Small intestine (tissue), 7 donors: Measurements from ENCODE around the gene GPR25. TPM values are rescaled to one million over a fixed set of nuclear protein-coding genes. Genes with fewer than 3 reads are reported as not detected.
A peak's percentile ranks its signal among the peaks of the same experiment; 100 is the strongest.
"Not testable (repeated sequence)": the region's sequence is repeated elsewhere in the genome, so short reads cannot be mapped to it uniquely, and the experiment has no call there.

ENCODE experiments used
- DNase-seq, 2 donors: peaks; one replicate each; pipeline versions ENCODE4 v3.0.0 to v3.0.0-alpha.2; 2013
- FAIRE-seq: peaks from 2 replicates; lab custom pipeline; 2012; peaks lifted over from hg19 to GRCh38; lab: Jason Lieb, UNC
- H3K27ac ChIP-seq, 3 donors: one replicate each; pipeline ENCODE4 v1.5.1; 2013; ENCODE audit warnings: low read length in 2 of 3, mild to moderate bottlenecking in 2 of 3, control low read depth in 1 of 3, inconsistent platforms in 1 of 3, low read depth in 1 of 3, moderate library complexity in 1 of 3
- H3K27me3 ChIP-seq, 3 donors: one replicate each; pipeline ENCODE4 v1.6.1; 2013; ENCODE audit warnings: low read length in 3 of 3, inconsistent platforms in 1 of 3; ENCODE audit not compliant: control insufficient read depth in 3 of 3, insufficient read depth in 3 of 3
- H3K36me3 ChIP-seq, 3 donors: one replicate each; pipeline ENCODE4 v1.6.1; 2013; ENCODE audit warnings: low read length in 3 of 3, inconsistent platforms in 1 of 3, low read depth in 1 of 3, mild to moderate bottlenecking in 1 of 3, moderate library complexity in 1 of 3; ENCODE audit not compliant: control insufficient read depth in 3 of 3, insufficient read depth in 2 of 3
- H3K4me1 ChIP-seq, 3 donors: one replicate each; pipeline ENCODE4 v1.6.1; 2013; ENCODE audit warnings: low read length in 2 of 3, inconsistent platforms in 1 of 3, low read depth in 1 of 3, mild to moderate bottlenecking in 1 of 3, moderate library complexity in 1 of 3; ENCODE audit not compliant: control insufficient read depth in 3 of 3, insufficient read depth in 2 of 3
- H3K4me3 ChIP-seq, 3 donors: one replicate each; pipeline ENCODE4 v1.5.1; 2013; ENCODE audit warnings: low read length in 3 of 3, control low read depth in 1 of 3, inconsistent platforms in 1 of 3, low read depth in 1 of 3, mild to moderate bottlenecking in 1 of 3, moderate library complexity in 1 of 3
- H3K9me3 ChIP-seq, 2 donors: one replicate each; pipeline ENCODE4 v1.6.1; 2013; ENCODE audit warnings: low read depth in 1 of 2, low read length in 1 of 2; ENCODE audit not compliant: control insufficient read depth in 2 of 2, insufficient read depth in 1 of 2
- WGBS, 3 donors: extraction: QIAGEN DNeasy Blood & Tissue Kit; methylation state at CpG; one replicate each; pipeline ENCODE4 v1.1.7; 2013; 5-methylcytosine and 5-hydroxymethylcytosine counted together
- polyA plus RNA-seq, 4 donors: library from polyadenylated mRNA; stranded (reverse) in 3 of 4; unstranded in 1 of 4; fragments of 200-250 nt in 3 of 4; fragments of 120-200 nt in 1 of 4; gene quantifications; one replicate each; pipeline versions ENCODE4 v1.2.1 to v1.2.3, GENCODE V29; 2013
- donor health status: healthy with polysubstance abuse.
- donor health status: control.
- donor health status: control.
- donor health status: Bipolar disorder and iron deficiency.
- donor health status: healthy.

GPR25 gene
- polyA plus RNA-seq, 4 donors: 0.07 to 0.10 TPM; not detected in 2

DNA sequence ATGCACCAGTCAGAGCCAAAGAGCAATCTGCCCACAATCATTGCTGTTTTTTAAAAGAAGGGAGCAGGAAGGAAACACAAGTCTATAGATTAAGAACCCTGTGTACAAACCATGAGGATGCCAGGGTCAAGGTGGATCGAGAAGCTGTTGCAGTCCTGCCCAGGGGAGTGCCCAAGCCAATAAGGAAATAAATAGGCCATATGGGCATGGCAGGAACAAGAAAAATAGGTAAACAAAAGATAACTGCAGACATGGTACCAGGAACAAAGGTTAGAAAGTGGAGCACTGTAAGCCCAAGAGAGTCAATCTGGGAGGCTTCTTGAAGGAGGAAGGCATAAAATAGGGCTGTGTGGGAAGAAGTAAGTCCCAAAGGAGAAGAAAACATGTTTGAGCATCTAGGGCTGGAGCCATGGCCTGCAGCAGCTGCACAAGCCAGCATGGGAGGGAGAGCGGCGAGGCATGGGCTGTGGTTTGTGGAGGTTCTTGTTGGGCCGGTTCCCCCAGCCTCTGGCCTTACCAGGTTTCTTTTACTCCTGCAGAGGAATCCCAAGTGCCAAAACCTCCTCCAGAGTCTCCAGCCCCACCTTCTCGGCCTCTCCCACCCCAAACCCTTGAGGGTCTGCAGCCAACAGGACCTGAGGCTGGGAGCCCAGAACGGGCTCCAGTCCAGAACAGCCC is 35.5 kb downstream of the GPR25 start:
- WGBS, 3 donors: 46 to 74% (median 49%) methylated on average over 6 of the region's 6 CpGs
- DNase-seq: peak; percentile 41 to 97
- peak overlapping the region; percentile 42 to 95 (median 89) for H3K27ac ChIP-seq
- H3K36me3 ChIP-seq: peaks cover 4 to 83% (median 18%) of the 10 kb centered on the region in 3 donors
- peak overlapping the region in 1 of 3 donors; percentile 41 for H3K4me3 ChIP-seq
- FAIRE-seq: peak; percentile 15
- H3K27me3 ChIP-seq: no peaks in the 10 kb centered on the region
- H3K4me1 ChIP-seq: peaks cover 10 to 36% (median 11%) of the 10 kb centered on the region in 3 donors
- H3K9me3 ChIP-seq: no peaks in the 10 kb centered on the region

DNA sequence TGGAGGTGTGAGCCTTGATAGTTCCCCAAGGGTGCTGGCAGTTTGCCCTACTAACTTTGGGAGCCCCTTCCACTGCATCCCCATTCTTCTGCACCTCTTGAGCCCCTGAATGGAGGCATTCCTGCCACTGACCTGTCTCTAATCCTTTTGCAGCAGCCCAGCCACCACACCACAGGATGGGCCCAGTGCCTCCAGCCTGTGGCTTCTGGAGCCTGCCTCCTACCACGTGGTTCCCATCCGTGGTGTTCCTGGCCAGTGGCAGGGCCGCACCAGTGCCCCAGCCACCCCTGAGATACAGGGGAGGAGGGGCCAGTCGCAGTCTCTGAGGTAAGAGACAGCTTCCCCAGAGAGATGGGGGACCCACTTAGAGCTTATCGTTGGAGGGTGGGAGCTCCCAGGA is 36.3 kb downstream of the GPR25 start:
- Histone ChIP-seq H3K9me3 (no peaks in the 10 kb centered on the region), H3K27me3 (no peaks in the 10 kb centered on the region), H3K4me1 (peaks cover 11 to 36% (median 11%) of the 10 kb centered on the region in 3 donors), H3K36me3 (peaks cover 4 to 82% (median 19%) of the 10 kb centered on the region in 3 donors), H3K4me3 (no peak overlapping the region), H3K27ac (peak overlapping the region; percentile 18 to 95 (median 89))
- WGBS, 3 donors: 65 to 88% (median 72%) methylated on average over 5 of the region's 5 CpGs
- DNase-seq (no peak), FAIRE-seq (no peak)

DNA sequence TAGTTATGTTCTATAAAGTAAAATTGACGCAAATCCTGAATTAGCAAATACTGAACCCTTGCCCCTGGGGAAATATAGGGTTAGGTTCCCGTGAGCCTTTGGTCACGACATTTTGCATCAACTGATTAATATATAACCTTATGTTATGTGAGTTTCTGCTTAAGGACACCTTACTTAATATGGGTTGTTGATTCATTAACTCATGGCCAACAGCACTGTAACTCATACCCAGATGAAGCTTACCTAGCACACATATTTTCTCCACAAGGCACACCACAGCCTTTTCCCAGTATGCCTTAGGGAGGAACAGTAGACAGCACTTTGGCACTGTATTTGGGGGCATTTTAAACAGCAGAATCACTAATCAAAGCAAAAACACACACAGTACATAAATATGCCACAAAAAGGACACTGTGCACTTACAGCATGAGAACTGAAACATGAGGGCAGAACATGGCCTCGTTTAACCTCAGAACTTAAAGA is 37.0 kb downstream of the GPR25 start:
- Histone ChIP-seq H3K36me3 (peaks cover 4 to 78% (median 19%) of the 10 kb centered on the region in 3 donors), H3K4me1 (peaks cover 11 to 36% (median 11%) of the 10 kb centered on the region in 3 donors), H3K9me3 (no peaks in the 10 kb centered on the region), H3K4me3 (no peak overlapping the region), H3K27me3 (no peaks in the 10 kb centered on the region), H3K27ac (no peak overlapping the region)
- FAIRE-seq (no peak), DNase-seq (peak in 1 of 2 donors; percentile 49)
- 36 to 59% (median 46%) methylated on average over 4 of the region's 4 CpGs for WGBS, 3 donors

DNA sequence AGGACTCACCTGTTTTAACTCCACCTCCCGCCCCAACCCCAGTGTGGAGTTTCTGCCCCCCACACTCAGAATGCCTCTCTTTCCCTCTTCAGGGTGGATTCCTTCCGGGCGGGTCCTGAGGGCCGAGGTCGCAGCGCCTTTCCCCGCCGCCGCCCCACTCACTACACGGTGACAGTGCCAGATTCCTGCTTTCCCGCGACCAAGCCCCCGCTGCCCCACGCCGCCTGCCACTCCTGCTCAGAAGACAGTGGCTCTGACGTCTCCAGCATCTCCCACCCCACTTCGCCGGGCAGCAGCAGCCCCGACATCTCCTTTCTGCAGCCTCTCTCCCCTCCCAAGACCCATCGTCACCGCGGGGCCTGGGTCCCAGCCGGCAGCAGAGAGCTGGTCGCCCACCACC is 38.6 kb downstream of the GPR25 start:
- Histone ChIP-seq H3K9me3 (no peaks in the 10 kb centered on the region), H3K27me3 (no peaks in the 10 kb centered on the region), H3K36me3 (peaks cover 4 to 75% (median 19%) of the 10 kb centered on the region in 3 donors), H3K4me3 (no peak overlapping the region), H3K27ac (no peak overlapping the region), H3K4me1 (peaks cover 6 to 41% (median 7%) of the 10 kb centered on the region in 3 donors)
- 84 to 91% (median 91%) methylated on average over 18 to 24 of the region's 24 CpGs for whole genome bisulfite sequencing, 3 donors
- FAIRE-seq (no peak), DNase-seq (no peak)

DNA sequence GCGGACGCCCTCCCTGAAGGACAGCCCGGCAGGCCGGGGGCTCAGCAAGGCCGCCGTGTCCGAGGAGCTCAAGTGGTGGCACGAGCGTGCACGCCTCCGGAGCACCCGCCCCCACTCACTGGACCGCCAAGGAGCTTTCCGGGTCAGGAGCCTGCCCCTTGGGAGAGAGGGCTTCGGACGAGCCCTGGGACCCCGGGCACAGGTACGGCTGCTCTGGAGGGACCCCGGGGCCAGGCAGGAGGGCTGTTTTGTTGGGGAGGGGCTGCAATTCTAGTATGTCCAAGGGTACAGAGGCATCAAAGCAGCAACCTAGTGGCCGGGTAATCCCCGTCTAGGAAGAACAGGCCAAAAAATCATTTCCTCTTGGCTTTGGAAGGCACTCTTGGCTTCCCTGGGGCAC is 39.2 kb downstream of the GPR25 start:
- DNase-seq, H3K9me3 ChIP-seq, FAIRE-seq, H3K27me3 ChIP-seq, H3K4me3 ChIP-seq: not testable (repeated sequence)
- 75 to 87% (median 76%) methylated on average over 5 to 19 of the region's 21 CpGs for WGBS, 3 donors
- Histone ChIP-seq H3K36me3 (peaks cover 4 to 69% (median 19%) of the 10 kb centered on the region in 3 donors), H3K27ac (peak overlapping the region in 1 of 3 donors; percentile 72), H3K4me1 (peaks cover 4 to 37% (median 7%) of the 10 kb centered on the region in 3 donors)

DNA sequence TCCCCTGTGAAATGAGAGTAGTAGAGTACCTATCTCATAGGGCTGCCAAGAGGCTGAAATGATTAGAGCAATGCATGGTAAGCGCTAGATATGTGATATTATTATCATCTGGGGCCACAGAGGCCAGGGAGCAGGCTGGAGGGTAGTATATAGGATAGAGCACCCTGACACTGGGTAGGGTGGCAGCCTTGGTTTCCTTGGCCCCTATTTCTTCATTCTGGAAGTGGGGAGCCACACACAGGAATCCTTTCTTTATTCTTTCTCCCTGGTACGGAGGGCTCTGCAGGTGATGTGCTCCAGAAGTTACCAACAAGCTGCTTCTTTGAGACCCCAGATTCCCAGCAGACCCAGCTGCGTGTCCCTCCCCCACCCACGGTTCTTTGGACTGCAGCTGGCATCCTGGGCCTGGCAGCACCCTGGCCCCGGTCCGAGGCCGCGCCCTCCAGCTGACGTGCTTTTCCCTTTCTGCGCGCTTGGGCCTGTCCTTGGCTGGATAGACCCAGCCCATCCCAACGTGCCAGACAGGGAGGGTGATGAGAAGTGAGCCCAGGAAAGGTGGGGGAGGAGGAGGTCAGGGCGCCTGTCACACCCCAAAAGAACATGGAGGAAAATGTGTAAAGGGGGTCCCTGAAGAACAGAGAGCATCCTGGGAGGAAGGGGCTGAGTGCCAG is 40.1 kb downstream of the GPR25 start:
- FAIRE-seq: no peak
- peaks cover 4 to 62% (median 19%) of the 10 kb centered on the region in 3 donors for H3K36me3 ChIP-seq

DNA sequence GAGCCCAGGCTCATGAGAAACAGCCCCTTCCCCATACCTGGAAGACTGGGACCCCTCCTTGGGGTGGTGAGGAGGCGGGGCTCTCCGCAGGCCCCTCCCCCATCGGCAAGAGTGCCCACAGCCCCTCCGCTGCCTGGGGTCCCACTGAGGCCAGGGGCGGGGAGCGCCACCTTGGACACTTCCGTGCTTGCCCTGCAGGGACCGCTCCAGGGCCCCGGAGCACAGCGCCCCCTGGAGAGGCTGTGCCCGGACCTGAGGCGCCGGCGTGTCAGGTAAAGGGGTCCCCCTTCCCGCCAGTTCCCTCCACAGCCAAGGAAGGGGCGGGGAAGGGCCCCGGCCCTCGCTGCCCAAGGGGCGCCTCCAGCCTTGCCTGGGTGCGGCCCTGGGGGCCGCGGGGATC is 43.4 kb downstream of the GPR25 start:
- Histone ChIP-seq H3K27me3 (no peaks in the 10 kb centered on the region), H3K27ac (peak overlapping the region in 1 of 3 donors; percentile 39), H3K4me1 (peaks cover 0 to 13% (median 3%) of the 10 kb centered on the region in 3 donors), H3K9me3 (no peaks in the 10 kb centered on the region), H3K36me3 (peaks cover 2 to 38% (median 9%) of the 10 kb centered on the region in 3 donors), H3K4me3 (no peak overlapping the region)
- peak in 1 of 2 donors; percentile 53 for DNase-seq
- 56 to 80% (median 71%) methylated on average over 17 to 22 of the region's 22 CpGs for WGBS, 3 donors
- no peak for FAIRE-seq

More for the DNA sequence above, 40.1 kb downstream of the GPR25 start:
- H3K9me3 ChIP-seq: no peaks in the 10 kb centered on the region
- peak overlapping the region in 2 of 3 donors; percentile 13 to 72 for H3K27ac ChIP-seq
- peak in 1 of 2 donors; percentile 91 for DNase-seq
- peaks cover 4 to 35% (median 7%) of the 10 kb centered on the region in 3 donors for H3K4me1 ChIP-seq
- H3K4me3 ChIP-seq: no peak overlapping the region
- no peaks in the 10 kb centered on the region for H3K27me3 ChIP-seq
- WGBS, 3 donors: 19 to 63% (median 39%) methylated on average over 13 of the region's 13 CpGs

DNA sequence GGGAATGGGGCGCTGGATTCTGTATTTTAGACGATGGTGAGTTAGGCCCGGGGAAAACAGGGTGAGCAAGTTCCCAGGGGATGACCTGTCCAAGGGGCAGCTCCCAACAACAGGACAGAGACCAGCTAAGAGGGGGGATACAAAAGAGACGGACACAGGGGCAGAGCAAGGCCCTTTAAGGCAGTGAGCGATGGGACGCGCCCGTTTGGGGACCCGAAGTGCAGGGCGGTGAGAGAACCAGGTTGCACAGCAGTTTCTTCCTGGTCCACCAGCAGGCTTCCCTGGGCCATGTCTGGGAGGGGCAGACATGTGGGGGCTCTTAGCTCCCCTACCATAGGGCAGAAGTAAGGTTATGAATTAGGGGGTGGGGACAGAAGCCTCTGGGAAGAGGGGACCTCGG is 43.9 kb downstream of the GPR25 start:
- Histone ChIP-seq H3K4me3 (no peak overlapping the region), H3K27ac (peak overlapping the region; percentile 34 to 45 (median 39)), H3K27me3 (no peaks in the 10 kb centered on the region), H3K4me1 (peaks cover 0 to 13% (median 3%) of the 10 kb centered on the region in 3 donors), H3K9me3 (no peaks in the 10 kb centered on the region), H3K36me3 (peaks cover 0 to 36% (median 6%) of the 10 kb centered on the region in 3 donors)
- 57 to 69% (median 58%) methylated on average over 11 of the region's 11 CpGs for WGBS, 3 donors
- DNase-seq (no peak), FAIRE-seq (no peak)
